ENCODE measurements around the gene NECAB2. TPM values are rescaled to one million over a fixed set of nuclear protein-coding genes. Genes with fewer than 3 reads are reported as not detected.

NECAB2 gene
- total and polyA plus RNA-seq, 2 donors (not counting 1 experiment from before 2014, with no cell fraction given): 0.03 to 0.17 TPM

DNA sequence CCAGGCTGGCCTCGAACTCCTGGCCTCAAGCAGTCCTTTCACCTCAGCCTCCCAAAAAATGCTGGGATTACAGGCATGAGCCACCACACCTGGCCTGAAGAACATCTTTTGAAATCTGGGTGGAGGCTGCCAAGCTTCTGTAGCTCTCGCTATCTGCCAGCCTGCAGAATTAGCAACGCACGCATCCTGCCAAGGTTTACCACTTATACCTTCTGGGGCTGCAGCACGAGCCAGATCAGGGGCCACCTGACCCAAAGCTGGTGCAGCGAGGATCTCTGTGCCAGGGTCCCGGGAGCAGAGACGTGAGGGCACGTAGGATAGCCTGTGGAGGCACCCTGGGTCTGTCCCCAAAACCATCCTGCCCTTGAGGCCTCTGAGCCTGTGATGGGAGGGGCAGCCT is 52.3 kb downstream of the NECAB2 start:
- H3K4me2 ChIP-seq (ENCODE audit: extremely low read depth, insufficient read depth, low read length): no peak overlapping the region
- no peak for DNase-seq (ENCODE audit: low read depth in 2 of 2)
- H3K36me3 ChIP-seq (ENCODE audit: control insufficient read depth, insufficient read depth, low read length): no peaks in the 10 kb centered on the region
- TF ChIP-seq CTCF (conservative IDR thresholded peaks at IDR 0.05 in 1 of 2, IDR thresholded peaks at IDR 0.05 in 1 of 2; ENCODE audit: low read depth in 1 of 2, low read length in 2 of 2) (no peak), EZH2 (IDR thresholded peaks at IDR 0.05; ENCODE audit: low read length, missing control alignments) (no peak)
- H3K27ac ChIP-seq (ENCODE audit: insufficient read depth, low read length): no peak overlapping the region
- H3K79me2 ChIP-seq (ENCODE audit: control insufficient read depth, insufficient read depth, low read length): no peaks in the 10 kb centered on the region
- no peaks in the 10 kb centered on the region for H3K4me1 ChIP-seq (ENCODE audit: control insufficient read depth, extremely low read depth, insufficient read depth, low read length)
- no peak overlapping the region for H3K9ac ChIP-seq (ENCODE audit: insufficient read depth, low read length)
- H2AFZ ChIP-seq (ENCODE audit: low read length): no peak overlapping the region
- no peak overlapping the region for H3K4me3 ChIP-seq (replicated peaks in 1 of 4; ENCODE audit: control extremely low read depth in 1 of 4, insufficient read depth in 1 of 4, low read depth in 3 of 4, low read length in 4 of 4)
- H3K27me3 ChIP-seq (ENCODE audit: control insufficient read depth, insufficient read depth, low read length): no peaks in the 10 kb centered on the region
- H4K20me1 ChIP-seq (ENCODE audit: control insufficient read depth, extremely low read depth, insufficient read depth, low read length): no peaks in the 10 kb centered on the region
- H3K9me3 ChIP-seq (ENCODE audit: control insufficient read depth, insufficient read depth, low read depth, low read length): no peaks in the 10 kb centered on the region

DNA sequence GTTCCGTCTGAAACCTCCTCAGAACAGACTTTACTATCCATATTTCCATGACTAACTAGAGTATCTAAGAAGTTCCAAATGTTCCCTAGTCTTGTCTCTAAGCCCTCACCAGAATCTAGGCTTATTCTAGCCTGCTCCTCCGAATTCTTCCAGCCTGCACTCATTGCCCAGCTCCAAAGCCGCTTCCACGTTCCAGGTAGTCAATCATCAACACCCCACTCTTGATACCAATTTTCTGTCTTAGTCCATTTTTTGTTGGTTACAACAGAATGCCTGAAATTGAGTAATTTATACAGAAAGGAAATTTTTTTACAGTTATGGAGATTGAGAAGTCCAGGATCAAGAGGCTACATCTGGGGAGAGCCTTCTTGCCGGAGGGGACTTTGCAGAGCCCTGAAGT is 53.4 kb downstream of the NECAB2 start:
- no peaks in the 10 kb centered on the region for H4K20me1 ChIP-seq (ENCODE audit: control insufficient read depth, extremely low read depth, insufficient read depth, low read length)
- no peak overlapping the region for H3K4me3 ChIP-seq (replicated peaks in 1 of 4; ENCODE audit: control extremely low read depth in 1 of 4, insufficient read depth in 1 of 4, low read depth in 3 of 4, low read length in 4 of 4)
- DNase-seq (ENCODE audit: low read depth in 2 of 2): no peak
- TF ChIP-seq EZH2 (IDR thresholded peaks at IDR 0.05; ENCODE audit: low read length, missing control alignments) (no peak), CTCF (conservative IDR thresholded peaks at IDR 0.05 in 1 of 2, IDR thresholded peaks at IDR 0.05 in 1 of 2; ENCODE audit: low read depth in 1 of 2, low read length in 2 of 2) (no peak)
- no peaks in the 10 kb centered on the region for H3K79me2 ChIP-seq (ENCODE audit: control insufficient read depth, insufficient read depth, low read length)
- no peak overlapping the region for H3K9ac ChIP-seq (ENCODE audit: insufficient read depth, low read length)
- H3K4me1 ChIP-seq (ENCODE audit: control insufficient read depth, extremely low read depth, insufficient read depth, low read length): no peaks in the 10 kb centered on the region
- H3K9me3 ChIP-seq (ENCODE audit: control insufficient read depth, insufficient read depth, low read depth, low read length): no peaks in the 10 kb centered on the region
- no peak overlapping the region for H3K27ac ChIP-seq (ENCODE audit: insufficient read depth, low read length)
- H3K4me2 ChIP-seq (ENCODE audit: extremely low read depth, insufficient read depth, low read length): no peak overlapping the region
- H2AFZ ChIP-seq (ENCODE audit: low read length): no peak overlapping the region
- H3K36me3 ChIP-seq (ENCODE audit: control insufficient read depth, insufficient read depth, low read length): no peaks in the 10 kb centered on the region
- no peaks in the 10 kb centered on the region for H3K27me3 ChIP-seq (ENCODE audit: control insufficient read depth, insufficient read depth, low read length)

GRCh38 chr16:84022644-84023043 is 54.6 kb downstream of the NECAB2 start:
- no peaks in the 10 kb centered on the region for H3K27me3 ChIP-seq (ENCODE audit: control insufficient read depth, insufficient read depth, low read length)
- no peak overlapping the region for H3K9ac ChIP-seq (ENCODE audit: insufficient read depth, low read length)
- H4K20me1 ChIP-seq (ENCODE audit: control insufficient read depth, extremely low read depth, insufficient read depth, low read length): no peaks in the 10 kb centered on the region

More at GRCh38 chr16:84022644-84023043, 54.6 kb downstream of the NECAB2 start:
- H3K9me3 ChIP-seq (ENCODE audit: control insufficient read depth, insufficient read depth, low read depth, low read length): no peaks in the 10 kb centered on the region
- no peak overlapping the region for H3K4me2 ChIP-seq (ENCODE audit: extremely low read depth, insufficient read depth, low read length)
- H3K36me3 ChIP-seq (ENCODE audit: control insufficient read depth, insufficient read depth, low read length): no peaks in the 10 kb centered on the region
- no peak for TF ChIP-seq CTCF (conservative IDR thresholded peaks at IDR 0.05 in 1 of 2, IDR thresholded peaks at IDR 0.05 in 1 of 2; ENCODE audit: low read depth in 1 of 2, low read length in 2 of 2)
- TF ChIP-seq EZH2 (IDR thresholded peaks at IDR 0.05; ENCODE audit: low read length, missing control alignments): no peak
- H3K4me3 ChIP-seq (replicated peaks in 1 of 4; ENCODE audit: control extremely low read depth in 1 of 4, insufficient read depth in 1 of 4, low read depth in 3 of 4, low read length in 4 of 4): no peak overlapping the region
- no peaks in the 10 kb centered on the region for H3K79me2 ChIP-seq (ENCODE audit: control insufficient read depth, insufficient read depth, low read length)
- no peak for DNase-seq (ENCODE audit: low read depth in 2 of 2)
- H3K4me1 ChIP-seq (ENCODE audit: control insufficient read depth, extremely low read depth, insufficient read depth, low read length): no peaks in the 10 kb centered on the region
- H2AFZ ChIP-seq (ENCODE audit: low read length): no peak overlapping the region
- no peak overlapping the region for H3K27ac ChIP-seq (ENCODE audit: insufficient read depth, low read length)

All from fibroblast of lung (primary cell).